Progenitor cell of endocrine pancreas (in vitro differentiated cells): ENCODE data around the gene NCAPH2. TPM values are rescaled to one million over a fixed set of nuclear protein-coding genes. Genes with fewer than 3 reads are reported as not detected.

Experiments
- DNase-seq: peaks from one replicate; pipeline ENCODE4 v3.0.0; 2021; ENCODE audit warnings: low spot score; ENCODE audit not compliant: unreplicated experiment
- H3K27ac Mint-ChIP-seq: 2 replicates; pipeline ENCODE4 v1.8.0; 2021; ENCODE audit warnings: mild to moderate bottlenecking, moderate library complexity, mixed read lengths
- H3K27me3 Mint-ChIP-seq: 2 replicates; pipeline ENCODE4 v1.8.0; 2021; ENCODE audit warnings: mixed read lengths
- H3K36me3 Mint-ChIP-seq: 2 replicates; pipeline ENCODE4 v1.8.0; 2022; ENCODE audit warnings: mixed read lengths; ENCODE audit not compliant: insufficient read depth
- H3K4me1 Mint-ChIP-seq: 2 replicates; pipeline ENCODE4 v1.8.0; 2021; ENCODE audit warnings: low read depth, mixed read lengths
- H3K4me3 Mint-ChIP-seq: 2 replicates; pipeline ENCODE4 v1.8.0; 2021; ENCODE audit warnings: low read depth, mild to moderate bottlenecking, moderate library complexity, mixed read lengths
- H3K9me3 Mint-ChIP-seq: 2 replicates; pipeline ENCODE4 v1.8.0; 2021; ENCODE audit warnings: low read depth, mixed read lengths
- total RNA-seq: library from RNA; stranded (reverse); gene quantifications from 2 replicates; pipeline ENCODE4 v1.2.1, GENCODE V29; 2021
- TF ChIP-seq, protein P1 (sequence below): fragments of 200-600 bp; sonication (generic); IDR thresholded peaks from one replicate; pipeline ENCODE4 v1.5.0; 2021; ENCODE audit warnings: antibody characterized with exemption, mild to moderate bottlenecking; ENCODE audit not compliant: unreplicated experiment

NCAPH2 gene
- total RNA-seq, 1 donor from 2014 or later: 66.5 TPM

DNA sequence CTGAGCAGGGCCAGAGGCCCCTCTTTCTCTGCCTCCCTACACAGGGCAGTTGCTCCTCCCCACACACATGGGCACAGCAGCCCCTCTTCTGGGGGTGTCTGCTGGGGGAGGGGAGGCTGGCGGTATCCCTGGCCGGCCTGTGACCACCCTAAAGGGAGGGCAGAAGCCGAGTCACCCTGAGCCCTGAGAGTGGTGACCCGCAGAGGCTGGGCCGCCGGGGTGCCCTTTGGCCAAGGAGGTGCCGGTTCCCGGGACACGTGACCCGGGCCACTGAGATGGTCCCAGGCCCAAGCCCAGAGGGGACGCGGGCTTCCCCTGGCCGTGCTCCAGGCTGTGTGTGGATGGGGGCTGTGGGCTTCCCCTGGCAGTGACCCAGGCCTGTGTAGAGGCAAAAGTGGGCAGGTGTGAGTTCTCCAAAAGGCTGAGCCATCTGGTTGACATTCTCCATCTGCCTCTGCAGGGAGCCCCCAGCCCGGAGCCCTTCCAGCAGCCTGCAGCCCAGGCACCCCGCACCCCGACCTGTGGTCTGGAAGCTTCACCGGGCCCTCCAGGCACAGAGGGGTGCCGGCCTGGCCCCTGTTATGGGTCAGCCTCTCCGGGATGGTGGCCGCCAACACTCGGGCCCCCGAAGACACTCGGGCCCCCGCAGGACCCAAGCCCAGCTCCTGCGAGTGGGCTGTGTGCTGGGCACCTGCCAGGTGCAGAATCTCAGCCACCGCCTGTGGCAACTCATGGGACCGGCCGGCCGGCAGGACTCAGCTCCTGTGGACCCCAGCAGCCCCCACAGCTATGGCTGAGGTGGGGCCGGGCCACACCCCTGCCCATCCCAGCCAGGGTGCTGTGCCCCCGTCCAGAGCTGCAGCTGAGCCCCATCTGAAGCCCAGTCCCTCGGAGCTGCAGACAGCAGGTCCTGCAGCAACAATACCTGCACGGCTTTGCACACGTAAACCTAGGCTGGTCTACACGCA lies 25.6 kb upstream of the NCAPH2 start:
- no peaks in the 10 kb centered on the region for H3K36me3 Mint-ChIP-seq
- DNase-seq: no peak
- peak overlapping the region; percentile 63 for H3K4me3 Mint-ChIP-seq
- TF ChIP-seq, protein P1, sequence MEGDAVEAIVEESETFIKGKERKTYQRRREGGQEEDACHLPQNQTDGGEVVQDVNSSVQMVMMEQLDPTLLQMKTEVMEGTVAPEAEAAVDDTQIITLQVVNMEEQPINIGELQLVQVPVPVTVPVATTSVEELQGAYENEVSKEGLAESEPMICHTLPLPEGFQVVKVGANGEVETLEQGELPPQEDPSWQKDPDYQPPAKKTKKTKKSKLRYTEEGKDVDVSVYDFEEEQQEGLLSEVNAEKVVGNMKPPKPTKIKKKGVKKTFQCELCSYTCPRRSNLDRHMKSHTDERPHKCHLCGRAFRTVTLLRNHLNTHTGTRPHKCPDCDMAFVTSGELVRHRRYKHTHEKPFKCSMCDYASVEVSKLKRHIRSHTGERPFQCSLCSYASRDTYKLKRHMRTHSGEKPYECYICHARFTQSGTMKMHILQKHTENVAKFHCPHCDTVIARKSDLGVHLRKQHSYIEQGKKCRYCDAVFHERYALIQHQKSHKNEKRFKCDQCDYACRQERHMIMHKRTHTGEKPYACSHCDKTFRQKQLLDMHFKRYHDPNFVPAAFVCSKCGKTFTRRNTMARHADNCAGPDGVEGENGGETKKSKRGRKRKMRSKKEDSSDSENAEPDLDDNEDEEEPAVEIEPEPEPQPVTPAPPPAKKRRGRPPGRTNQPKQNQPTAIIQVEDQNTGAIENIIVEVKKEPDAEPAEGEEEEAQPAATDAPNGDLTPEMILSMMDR: no peak
- H3K27ac Mint-ChIP-seq: no peak overlapping the region
- H3K4me1 Mint-ChIP-seq: no peaks in the 10 kb centered on the region
- H3K9me3 Mint-ChIP-seq: no peaks in the 10 kb centered on the region
- peaks cover 47% of the 10 kb centered on the region for H3K27me3 Mint-ChIP-seq

DNA sequence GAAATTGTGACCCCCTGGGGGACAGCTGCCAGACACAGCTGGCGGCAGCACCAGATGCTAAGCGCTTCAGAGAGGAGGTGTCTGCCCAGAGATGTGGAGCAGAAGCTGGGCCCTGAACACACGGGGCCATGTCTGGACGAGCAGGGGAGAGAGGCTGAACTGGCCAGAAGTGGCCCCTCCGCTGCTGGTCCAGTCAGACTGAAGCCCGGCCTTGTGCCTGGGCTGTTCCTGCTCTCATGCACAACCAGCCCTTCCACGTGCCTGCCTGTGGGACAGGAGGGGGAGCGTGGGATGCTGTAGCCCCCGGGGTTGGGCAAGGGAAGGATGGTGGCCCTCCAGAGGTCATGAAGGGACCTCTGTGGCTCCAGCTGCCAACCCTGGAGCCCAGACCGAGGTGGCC lies 24.9 kb upstream of the NCAPH2 start:
- Mint-ChIP-seq H3K27ac (no peak overlapping the region), H3K36me3 (no peaks in the 10 kb centered on the region), H3K4me3 (no peak overlapping the region), H3K27me3 (peaks cover 47% of the 10 kb centered on the region), H3K4me1 (no peaks in the 10 kb centered on the region), H3K9me3 (no peaks in the 10 kb centered on the region)
- no peak for DNase-seq
- TF ChIP-seq, protein P1: no peak

DNA sequence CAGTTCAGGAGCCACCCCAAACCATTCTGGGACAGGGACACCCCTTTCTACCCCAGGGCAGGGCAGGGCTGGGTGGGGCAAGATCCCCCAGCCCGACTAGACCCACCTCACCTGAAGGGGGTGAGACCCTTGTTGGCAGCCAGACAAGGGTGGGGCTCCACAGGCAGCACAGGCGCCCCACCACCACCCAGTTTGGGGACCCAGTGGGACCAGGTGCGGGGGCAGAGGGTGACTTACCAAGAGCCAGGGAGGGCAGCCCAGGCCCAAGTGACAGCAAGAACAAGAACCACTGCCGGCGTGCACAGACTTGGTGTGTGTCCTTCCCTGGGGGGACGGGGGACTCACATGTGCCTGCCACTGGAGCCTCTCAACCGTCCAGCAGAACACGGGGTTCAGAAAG lies 24.5 kb upstream of the NCAPH2 start:
- H3K4me3 Mint-ChIP-seq: no peak overlapping the region
- no peak overlapping the region for H3K27ac Mint-ChIP-seq
- H3K36me3 Mint-ChIP-seq: no peaks in the 10 kb centered on the region
- no peaks in the 10 kb centered on the region for H3K4me1 Mint-ChIP-seq
- no peak for DNase-seq
- H3K27me3 Mint-ChIP-seq: peaks cover 44% of the 10 kb centered on the region
- no peaks in the 10 kb centered on the region for H3K9me3 Mint-ChIP-seq
- TF ChIP-seq, protein P1: no peak

DNA sequence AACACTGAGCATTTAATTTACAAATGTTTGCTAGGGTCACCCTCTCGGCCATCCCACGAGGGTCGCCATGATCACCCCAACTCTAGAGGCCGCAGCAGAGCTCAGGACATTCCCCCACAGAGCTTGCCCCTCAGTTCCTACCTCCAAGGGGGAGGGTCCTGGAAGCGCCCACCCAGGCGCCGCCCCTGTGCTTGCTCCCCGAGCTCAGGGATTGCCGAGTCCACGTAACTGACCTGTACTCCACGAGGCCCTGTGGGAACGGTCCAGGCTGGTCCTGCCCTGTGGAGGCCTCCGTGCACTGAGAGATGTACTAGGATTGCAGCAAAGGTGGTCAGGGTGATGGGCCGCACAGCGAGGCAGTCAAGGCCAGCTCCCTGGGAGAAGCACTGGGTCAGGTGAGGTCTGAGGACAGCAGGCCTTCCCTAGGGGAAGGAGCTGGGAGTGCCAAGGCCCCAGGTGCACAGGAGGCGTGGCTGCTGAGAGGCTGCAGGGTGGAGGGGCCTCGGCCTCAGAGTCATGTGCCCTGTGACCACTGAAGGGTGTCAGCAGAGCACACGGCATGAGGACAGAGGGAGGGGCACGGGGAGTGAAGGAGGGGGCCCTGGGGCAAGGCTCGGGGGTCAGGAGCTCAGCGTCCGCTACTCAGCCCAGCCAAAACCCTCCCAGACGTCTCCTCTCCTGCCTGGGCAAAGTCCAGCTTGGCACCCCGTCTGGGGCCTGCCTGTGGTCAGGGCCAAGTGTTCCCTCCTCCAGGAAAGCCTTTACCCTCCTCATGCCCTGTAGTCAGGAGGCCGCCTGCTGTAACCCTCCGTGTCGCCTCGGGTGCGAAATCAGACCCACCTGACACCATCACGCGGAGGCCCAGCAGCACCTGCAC lies 23.8 kb upstream of the NCAPH2 start:
- no peaks in the 10 kb centered on the region for H3K4me1 Mint-ChIP-seq

More for the DNA sequence above, 23.8 kb upstream of the NCAPH2 start:
- peaks cover 41% of the 10 kb centered on the region for H3K27me3 Mint-ChIP-seq
- H3K27ac Mint-ChIP-seq: no peak overlapping the region
- no peaks in the 10 kb centered on the region for H3K9me3 Mint-ChIP-seq
- H3K36me3 Mint-ChIP-seq: no peaks in the 10 kb centered on the region
- no peak for DNase-seq
- no peak overlapping the region for H3K4me3 Mint-ChIP-seq
- TF ChIP-seq, protein P1: no peak
